ENCODE results near the gene CC2D2B.

Gene CC2D2B

GRCh38 chr10:95925033-95925432 lies 17.3 kb downstream of the CC2D2B start:
- no peak for TF ChIP-seq CTCF (IDR thresholded peaks at IDR 0.05)

GRCh38 chr10:95935429-95935828 lies 27.7 kb downstream of the CC2D2B start:
- no peak for TF ChIP-seq CTCF (IDR thresholded peaks at IDR 0.05)

- no peak for TF ChIP-seq CTCF (IDR thresholded peaks at IDR 0.05)
These were observed 33.3 kb downstream of the CC2D2B start for GRCh38 chr10:95941115-95941514.

- TF ChIP-seq CTCF (IDR thresholded peaks at IDR 0.05) = no peak
These were observed 55.6 kb downstream of the CC2D2B start for GRCh38 chr10:95963202-95963990.

DNA sequence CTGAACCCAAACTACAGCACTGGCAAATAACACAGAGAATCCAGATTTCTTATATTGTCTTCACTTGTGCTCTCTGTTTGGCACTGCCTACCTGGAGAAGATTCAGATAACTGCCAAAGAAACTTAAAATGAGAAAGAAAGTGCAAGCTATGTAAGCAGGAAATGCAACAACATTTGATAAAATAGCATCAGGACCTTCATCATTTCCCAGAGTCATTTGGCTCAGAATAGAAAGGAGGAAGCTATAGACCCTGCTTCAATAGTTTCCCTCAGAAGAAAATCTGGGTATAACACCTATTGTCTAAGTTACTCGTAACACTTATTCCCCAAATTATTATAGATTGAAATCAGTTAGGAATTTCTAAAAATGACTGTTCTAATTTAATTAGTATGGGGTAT lies 56.2 kb downstream of the CC2D2B start:
- TF ChIP-seq CTCF (IDR thresholded peaks at IDR 0.05) = no peak

DNA sequence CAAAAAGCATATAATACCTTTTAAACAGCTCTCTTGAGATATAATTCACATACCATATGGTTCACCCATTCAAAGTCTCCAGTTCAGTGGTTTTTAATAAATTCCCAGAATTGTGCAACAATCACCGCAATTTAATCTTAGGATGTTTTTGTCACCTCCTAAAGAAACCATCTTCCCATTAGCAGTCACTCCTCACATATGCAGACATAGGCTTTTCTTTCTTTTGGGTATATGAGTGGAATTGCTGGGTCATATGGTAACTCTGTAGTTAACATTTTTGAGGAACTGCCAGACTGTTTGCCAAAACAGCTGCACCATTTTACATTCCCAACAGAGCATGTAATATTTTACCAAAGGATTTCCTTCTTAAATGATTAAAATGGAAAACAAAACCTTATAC lies 57.0 kb downstream of the CC2D2B start:
- no peak for TF ChIP-seq CTCF (IDR thresholded peaks at IDR 0.05)

GRCh38 chr10:95976362-95977229 lies 68.8 kb downstream of the CC2D2B start:
- TF ChIP-seq CTCF (IDR thresholded peaks at IDR 0.05) = no peak

Data from LNCAP (cell line).